Prostate gland (tissue), 2 donors: ENCODE measurements around the gene OGDH.

ENCODE experiments used
- CTCF ChIP-seq, 4 experiments: fragments of 200-600 bp in 2 of 4; fragments of 450-650 bp in 2 of 4; sonication (generic) in 2 of 4; IDR thresholded peaks; 1 replicate in 3 of 4; 2 replicates in 1 of 4; pipeline ENCODE4 v1.5.1; 2016 to 2019; ENCODE audit warnings: antibody characterized with exemption in 4 of 4, mild to moderate bottlenecking in 2 of 4, moderate library complexity in 2 of 4
- POLR2A ChIP-seq: fragments of 450-650 bp; IDR thresholded peaks from one replicate; pipeline ENCODE4 v1.6.1; 2016; ENCODE audit warnings: antibody characterized with exemption, mild to moderate bottlenecking
- POLR2AphosphoS5 ChIP-seq: sonication (generic); formaldehyde crosslinking; IDR thresholded peaks from one replicate; pipeline ENCODE4 v1.6.1; 2017; ENCODE audit warnings: antibody characterized with exemption

GRCh38 chr7:44676776-44677175 lies 70.3 kb downstream of the OGDH start:
- TF ChIP-seq CTCF (IDR thresholded peaks at IDR 0.05) (no peak), POLR2AphosphoS5 (no peak), POLR2A (no peak)
